HEK293 (cell line): Measurements from ENCODE around the gene KRTAP9-3.

ENCODE experiments used
- REPIN1 ChIP-seq: fragments of 450-650 bp; formaldehyde crosslinking; IDR thresholded peaks from 2 replicates; pipeline ENCODE4 v1.5.1; 2017; ENCODE audit warnings: missing biosample characterization, missing genetic modification characterization, low read depth
- ZNF221 ChIP-seq: fragments of 450-650 bp; formaldehyde crosslinking; IDR thresholded peaks from 2 replicates; pipeline ENCODE4 v1.5.1; 2017; ENCODE audit warnings: missing biosample characterization, missing genetic modification characterization, borderline replicate concordance
- ZNF23 ChIP-seq: fragments of 450-650 bp; formaldehyde crosslinking; IDR thresholded peaks from 2 replicates; pipeline ENCODE4 v1.5.1; 2016; ENCODE audit warnings: missing biosample characterization, missing genetic modification characterization, borderline replicate concordance
- ZNF423 ChIP-seq: fragments of 450-650 bp; formaldehyde crosslinking; IDR thresholded peaks from 2 replicates; pipeline ENCODE4 v1.5.1; 2016; ENCODE audit warnings: missing biosample characterization, missing genetic modification characterization
- ZNF76 ChIP-seq: fragments of 450-650 bp; formaldehyde crosslinking; IDR thresholded peaks from 2 replicates; pipeline ENCODE4; 2016; ENCODE audit warnings: low read depth, missing biosample characterization, missing genetic modification characterization, borderline replicate concordance
- TF ChIP-seq, protein P1 (sequence below): fragments of 450-650 bp; formaldehyde crosslinking; IDR thresholded peaks from 2 replicates; pipeline ENCODE4 v1.5.1; 2016; ENCODE audit warnings: missing biosample characterization, missing genetic modification characterization
- TF ChIP-seq, protein P2 (sequence below): fragments of 450-650 bp; formaldehyde crosslinking; IDR thresholded peaks from 2 replicates; pipeline ENCODE4 v1.5.1; 2016; ENCODE audit warnings: missing biosample characterization, missing genetic modification characterization
- TF ChIP-seq, protein P3 (sequence below): fragments of 450-650 bp; IDR thresholded peaks from 2 replicates; pipeline ENCODE4 v1.5.1; 2018; ENCODE audit warnings: missing biosample characterization, mild to moderate bottlenecking, missing genetic modification characterization
- TF ChIP-seq, protein P4 (sequence below): fragments of 450-650 bp; formaldehyde crosslinking; IDR thresholded peaks from 2 replicates; pipeline ENCODE4 v1.5.1; 2016; ENCODE audit warnings: missing biosample characterization, missing genetic modification characterization
- TF ChIP-seq, protein P5 (sequence below): fragments of 450-650 bp; formaldehyde crosslinking; IDR thresholded peaks from 2 replicates; pipeline ENCODE4 v1.5.1; 2016; ENCODE audit warnings: missing biosample characterization, missing genetic modification characterization

DNA sequence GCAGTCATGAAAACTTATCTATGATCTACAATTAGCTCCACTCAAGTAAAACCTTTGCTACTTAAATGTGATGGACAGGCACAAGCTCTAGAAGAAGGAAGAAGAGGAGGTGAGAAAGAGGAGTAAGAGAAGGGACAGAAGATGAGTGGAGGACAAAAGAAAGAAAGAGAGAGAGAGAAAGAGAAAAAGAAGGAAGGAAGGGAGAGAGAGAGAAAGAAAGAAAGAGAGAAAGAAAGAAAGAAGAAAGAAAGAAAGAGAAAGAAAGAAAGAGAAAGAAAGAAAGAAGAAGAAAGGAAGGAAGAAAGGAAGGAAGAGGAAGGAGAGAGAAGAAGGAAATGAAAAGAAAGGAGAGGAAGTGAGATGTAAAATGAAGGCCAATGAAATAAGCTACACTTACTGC, 2.2 kb upstream of the KRTAP9-3 start:
- TF ChIP-seq, protein P1, sequence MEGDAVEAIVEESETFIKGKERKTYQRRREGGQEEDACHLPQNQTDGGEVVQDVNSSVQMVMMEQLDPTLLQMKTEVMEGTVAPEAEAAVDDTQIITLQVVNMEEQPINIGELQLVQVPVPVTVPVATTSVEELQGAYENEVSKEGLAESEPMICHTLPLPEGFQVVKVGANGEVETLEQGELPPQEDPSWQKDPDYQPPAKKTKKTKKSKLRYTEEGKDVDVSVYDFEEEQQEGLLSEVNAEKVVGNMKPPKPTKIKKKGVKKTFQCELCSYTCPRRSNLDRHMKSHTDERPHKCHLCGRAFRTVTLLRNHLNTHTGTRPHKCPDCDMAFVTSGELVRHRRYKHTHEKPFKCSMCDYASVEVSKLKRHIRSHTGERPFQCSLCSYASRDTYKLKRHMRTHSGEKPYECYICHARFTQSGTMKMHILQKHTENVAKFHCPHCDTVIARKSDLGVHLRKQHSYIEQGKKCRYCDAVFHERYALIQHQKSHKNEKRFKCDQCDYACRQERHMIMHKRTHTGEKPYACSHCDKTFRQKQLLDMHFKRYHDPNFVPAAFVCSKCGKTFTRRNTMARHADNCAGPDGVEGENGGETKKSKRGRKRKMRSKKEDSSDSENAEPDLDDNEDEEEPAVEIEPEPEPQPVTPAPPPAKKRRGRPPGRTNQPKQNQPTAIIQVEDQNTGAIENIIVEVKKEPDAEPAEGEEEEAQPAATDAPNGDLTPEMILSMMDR (tag by site-specific recombination) = no peak
- TF ChIP-seq REPIN1 (tag by site-specific recombination) = no peak
- TF ChIP-seq ZNF221 (tag by site-specific recombination) = no peak
- TF ChIP-seq, protein P2, sequence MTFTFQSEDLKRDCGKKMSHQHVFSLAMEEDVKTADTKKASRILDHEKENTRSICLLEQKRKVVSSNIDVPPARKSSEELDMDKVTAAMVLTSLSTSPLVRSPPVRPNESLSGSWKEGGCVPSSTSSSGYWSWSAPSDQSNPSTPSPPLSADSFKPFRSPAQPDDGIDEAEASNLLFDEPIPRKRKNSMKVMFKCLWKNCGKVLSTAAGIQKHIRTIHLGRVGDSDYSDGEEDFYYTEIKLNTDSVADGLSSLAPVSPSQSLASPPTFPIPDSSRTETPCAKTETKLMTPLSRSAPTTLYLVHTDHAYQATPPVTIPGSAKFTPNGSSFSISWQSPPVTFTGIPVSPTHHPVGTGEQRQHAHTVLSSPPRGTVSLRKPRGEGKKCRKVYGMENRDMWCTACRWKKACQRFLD (tag by site-specific recombination) = no peak
- TF ChIP-seq ZNF76 (tag by site-specific recombination) = no peak
- TF ChIP-seq, protein P3, sequence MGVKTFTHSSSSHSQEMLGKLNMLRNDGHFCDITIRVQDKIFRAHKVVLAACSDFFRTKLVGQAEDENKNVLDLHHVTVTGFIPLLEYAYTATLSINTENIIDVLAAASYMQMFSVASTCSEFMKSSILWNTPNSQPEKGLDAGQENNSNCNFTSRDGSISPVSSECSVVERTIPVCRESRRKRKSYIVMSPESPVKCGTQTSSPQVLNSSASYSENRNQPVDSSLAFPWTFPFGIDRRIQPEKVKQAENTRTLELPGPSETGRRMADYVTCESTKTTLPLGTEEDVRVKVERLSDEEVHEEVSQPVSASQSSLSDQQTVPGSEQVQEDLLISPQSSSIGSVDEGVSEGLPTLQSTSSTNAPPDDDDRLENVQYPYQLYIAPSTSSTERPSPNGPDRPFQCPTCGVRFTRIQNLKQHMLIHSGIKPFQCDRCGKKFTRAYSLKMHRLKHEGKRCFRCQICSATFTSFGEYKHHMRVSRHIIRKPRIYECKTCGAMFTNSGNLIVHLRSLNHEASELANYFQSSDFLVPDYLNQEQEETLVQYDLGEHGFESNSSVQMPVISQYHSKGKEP = no peak
- TF ChIP-seq, protein P4, sequence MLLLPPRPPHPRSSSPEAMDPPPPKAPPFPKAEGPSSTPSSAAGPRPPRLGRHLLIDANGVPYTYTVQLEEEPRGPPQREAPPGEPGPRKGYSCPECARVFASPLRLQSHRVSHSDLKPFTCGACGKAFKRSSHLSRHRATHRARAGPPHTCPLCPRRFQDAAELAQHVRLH (tag by site-specific recombination) = no peak
- TF ChIP-seq ZNF423 = no peak
- no peak for TF ChIP-seq ZNF23 (tag by site-specific recombination)
- TF ChIP-seq, protein P5, sequence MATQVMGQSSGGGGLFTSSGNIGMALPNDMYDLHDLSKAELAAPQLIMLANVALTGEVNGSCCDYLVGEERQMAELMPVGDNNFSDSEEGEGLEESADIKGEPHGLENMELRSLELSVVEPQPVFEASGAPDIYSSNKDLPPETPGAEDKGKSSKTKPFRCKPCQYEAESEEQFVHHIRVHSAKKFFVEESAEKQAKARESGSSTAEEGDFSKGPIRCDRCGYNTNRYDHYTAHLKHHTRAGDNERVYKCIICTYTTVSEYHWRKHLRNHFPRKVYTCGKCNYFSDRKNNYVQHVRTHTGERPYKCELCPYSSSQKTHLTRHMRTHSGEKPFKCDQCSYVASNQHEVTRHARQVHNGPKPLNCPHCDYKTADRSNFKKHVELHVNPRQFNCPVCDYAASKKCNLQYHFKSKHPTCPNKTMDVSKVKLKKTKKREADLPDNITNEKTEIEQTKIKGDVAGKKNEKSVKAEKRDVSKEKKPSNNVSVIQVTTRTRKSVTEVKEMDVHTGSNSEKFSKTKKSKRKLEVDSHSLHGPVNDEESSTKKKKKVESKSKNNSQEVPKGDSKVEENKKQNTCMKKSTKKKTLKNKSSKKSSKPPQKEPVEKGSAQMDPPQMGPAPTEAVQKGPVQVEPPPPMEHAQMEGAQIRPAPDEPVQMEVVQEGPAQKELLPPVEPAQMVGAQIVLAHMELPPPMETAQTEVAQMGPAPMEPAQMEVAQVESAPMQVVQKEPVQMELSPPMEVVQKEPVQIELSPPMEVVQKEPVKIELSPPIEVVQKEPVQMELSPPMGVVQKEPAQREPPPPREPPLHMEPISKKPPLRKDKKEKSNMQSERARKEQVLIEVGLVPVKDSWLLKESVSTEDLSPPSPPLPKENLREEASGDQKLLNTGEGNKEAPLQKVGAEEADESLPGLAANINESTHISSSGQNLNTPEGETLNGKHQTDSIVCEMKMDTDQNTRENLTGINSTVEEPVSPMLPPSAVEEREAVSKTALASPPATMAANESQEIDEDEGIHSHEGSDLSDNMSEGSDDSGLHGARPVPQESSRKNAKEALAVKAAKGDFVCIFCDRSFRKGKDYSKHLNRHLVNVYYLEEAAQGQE (tag by site-specific recombination) = no peak
